ENCODE results near the gene HTT.

HTT gene

GRCh38 chr4:3177905-3178304 lies 103.4 kb downstream of the HTT start:
- DNase-seq: no peak

GRCh38 chr4:3178351-3178750 lies 103.9 kb downstream of the HTT start:
- no peak for DNase-seq

DNA sequence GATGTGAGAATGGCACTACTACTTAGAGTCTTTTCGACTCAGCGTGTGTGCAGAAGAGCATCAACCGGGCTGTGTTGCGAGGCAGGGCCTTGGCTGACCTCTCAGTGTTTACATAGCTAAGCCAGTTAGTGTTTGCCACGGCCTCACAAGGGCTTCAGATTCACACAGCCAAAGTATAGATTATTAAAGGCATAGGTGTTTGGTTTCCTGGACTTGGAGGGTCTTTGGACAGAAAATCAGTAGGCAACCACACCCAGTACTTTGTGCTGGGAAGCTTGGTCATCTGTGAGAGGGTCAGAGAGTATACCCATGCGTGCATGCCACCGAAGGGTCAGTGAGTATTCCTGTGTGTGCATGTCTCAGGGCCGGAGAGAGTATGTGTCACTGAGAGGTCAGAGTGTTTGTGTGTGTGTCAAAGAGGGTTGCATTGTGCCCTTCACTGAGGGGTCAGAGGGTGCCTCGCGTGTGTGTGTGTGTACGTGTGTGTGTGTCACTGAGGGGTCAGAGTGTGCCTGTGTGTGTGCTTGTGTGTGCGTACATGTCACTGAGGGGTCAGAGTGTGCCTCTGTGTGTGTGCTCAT lies 104.7 kb downstream of the HTT start:
- no peak for DNase-seq

DNA sequence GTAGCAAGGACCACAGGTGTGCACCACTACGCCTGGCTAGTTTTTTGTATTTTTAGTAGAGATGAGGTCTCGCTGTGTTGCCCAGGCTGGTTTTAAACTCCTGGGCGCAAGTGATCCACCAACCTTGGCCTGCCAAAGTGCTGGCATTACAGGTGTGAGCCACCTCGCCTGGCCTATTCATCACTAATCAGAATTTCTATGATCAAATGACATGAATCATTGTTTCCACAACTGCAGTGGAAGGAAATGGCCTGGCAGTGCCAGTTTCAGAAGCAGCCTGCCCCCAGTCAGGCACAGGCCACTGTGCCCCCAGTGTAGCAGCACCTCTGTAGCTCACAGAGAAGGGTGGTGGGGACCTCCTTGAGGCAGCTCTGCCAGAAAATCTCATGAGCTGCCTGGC lies 108.5 kb downstream of the HTT start:
- no peak for DNase-seq

GRCh38 chr4:3184725-3185124 lies 110.2 kb downstream of the HTT start:
- DNase-seq: no peak

DNA sequence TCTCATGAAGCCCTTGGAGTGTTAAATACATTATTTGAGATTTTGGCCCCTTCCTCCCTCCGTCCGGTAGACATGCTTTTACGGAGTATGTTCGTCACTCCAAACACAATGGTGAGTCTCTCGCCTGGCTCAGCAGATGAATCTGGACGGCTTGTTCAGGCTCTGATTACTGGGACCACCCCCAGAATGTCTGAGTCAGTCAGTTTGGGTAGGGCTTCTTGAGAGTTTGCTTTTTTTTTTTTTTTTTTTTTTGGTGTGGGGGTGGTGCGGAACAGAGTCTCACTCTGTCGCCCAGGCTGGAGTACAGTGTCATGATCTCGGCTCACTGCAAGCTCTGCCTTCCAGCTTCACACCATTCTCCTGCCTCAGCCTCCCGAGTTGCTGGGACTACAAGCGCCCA lies 112.1 kb downstream of the HTT start:
- no peak for DNase-seq

DNA sequence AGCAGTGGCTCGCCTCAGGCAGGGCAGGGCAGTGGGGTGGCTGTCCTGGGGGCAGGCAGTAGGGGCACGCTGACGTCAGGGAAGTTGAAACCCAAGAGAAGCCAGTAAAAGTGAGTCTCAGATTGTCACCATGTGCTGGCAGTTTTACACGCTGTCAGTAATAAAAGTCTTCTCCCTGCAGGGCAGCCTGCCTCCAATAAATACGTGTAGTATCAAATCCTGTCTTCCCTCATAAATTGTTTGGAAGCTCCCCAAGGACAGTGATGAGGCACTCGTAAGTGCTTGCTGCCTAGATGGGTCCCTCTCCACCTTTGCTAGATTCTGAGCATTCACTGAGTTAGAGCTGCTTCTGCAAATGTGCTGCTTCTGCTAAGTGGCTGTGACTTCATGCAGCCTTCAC lies 113.6 kb downstream of the HTT start:
- no peak for DNase-seq

- no peak for DNase-seq
Observed at GRCh38 chr4:3189459-3189858, 115.0 kb downstream of the HTT start.

DNA sequence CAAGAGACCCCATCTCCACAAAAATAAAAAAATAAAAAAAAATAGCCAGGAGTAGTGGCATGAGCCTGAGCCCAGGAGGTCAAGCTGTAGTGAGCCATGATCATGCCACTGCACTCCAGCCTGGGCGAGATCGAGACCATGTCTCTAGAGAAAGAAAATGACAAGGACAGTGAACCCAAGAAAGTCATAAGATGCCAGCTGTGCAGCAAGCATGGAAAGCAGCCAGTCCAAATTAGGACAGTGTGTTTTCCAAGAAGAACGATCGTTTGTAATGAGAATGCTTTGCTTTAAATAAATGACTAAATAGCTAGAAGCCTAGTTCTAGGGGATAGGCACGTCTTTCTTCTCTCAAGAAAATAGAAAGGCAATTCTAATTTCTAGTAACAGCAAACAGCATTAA lies 116.1 kb downstream of the HTT start:
- no peak for DNase-seq

DNA sequence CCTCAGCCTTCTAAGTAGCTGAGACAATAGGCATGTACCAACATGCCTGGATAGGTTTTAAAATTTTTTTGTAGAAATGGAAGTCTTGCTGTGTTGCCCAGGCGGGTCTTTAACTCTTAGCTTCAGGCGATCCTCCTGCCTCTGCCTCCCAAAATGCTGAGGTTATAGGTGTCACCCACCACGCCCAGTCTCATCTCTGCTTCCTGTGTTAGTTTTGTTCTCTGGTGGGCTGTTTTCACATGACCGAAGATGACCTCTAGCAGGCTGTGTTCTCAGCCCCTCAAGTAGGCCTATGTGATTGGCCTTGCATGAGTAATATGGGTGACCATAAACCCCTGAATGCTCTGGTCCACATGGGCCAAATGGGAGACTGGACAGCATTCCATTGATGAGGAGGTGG lies 117.7 kb downstream of the HTT start:
- no peak for DNase-seq

- DNase-seq: no peak
Observed at GRCh38 chr4:3192827-3193226, 118.3 kb downstream of the HTT start.

DNA sequence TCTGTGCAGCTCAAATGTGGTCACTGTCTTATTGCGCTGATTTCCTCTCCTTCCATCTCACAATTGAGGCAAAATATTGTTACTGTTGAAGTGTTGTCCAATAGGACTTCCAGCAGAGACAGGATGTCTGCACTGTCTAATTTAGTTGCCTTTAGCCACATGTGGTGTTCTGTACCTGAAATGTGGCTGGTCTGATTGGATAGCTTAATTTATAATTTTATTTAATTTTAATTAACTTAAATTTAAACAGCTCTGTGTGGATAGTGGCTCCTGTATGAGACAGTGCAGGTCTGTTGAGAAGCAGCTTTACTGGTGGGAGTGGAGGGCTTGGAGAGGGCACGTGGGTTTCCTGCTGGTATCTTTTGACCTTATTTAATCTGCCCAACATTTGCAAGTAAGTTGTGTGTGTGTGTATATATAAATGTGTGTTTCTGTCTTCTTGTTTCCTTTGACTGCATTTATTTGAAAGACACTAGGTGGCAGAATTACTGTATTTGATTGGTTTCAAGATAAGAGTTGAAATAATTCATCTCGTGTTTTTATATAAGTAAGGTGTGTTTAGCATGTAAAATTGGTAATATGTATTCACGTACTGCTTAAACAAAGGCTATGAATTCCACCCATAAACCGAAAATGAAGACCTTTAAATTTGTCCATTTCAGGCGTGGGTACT lies 119.2 kb downstream of the HTT start:
- DNase-seq: peak; percentile 29

- no peak for DNase-seq
Observed at GRCh38 chr4:3196670-3197359, 122.3 kb downstream of the HTT start.

DNA sequence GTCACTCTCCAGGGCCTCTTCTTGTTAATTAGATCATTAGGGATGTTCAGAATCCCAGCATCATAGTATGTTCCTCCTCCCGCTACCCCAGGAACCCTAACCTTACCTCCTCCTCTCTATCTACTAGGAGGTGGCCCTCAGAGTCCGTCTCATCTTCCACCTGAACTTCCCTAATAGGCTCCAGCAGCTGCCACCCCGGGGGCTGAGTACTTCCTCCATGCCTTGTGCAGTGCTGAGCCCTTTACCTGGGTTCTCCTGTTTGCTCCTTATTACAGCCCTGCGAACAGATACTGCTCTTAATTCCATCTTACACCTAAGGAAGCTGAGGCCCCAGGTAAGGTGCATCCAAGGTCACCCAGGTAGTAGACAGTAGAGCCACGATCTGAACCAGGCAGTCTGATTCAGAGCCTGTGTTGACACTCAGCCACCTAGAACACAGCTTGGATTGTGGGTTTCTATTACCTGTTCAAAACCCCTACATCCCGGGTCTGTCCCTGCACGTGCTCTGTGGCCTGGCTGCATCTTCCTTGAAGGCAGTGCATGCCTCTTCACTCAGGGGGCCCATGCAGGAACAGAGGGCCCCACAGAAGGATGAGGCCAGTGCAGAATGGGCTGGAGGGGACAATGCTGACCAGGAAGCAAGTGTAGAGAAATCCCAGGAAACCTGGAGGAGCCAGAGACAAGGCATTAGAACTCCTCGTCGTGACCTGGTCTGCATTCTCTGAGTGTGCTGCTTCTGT lies 123.1 kb downstream of the HTT start:
- DNase-seq: no peak

DNA sequence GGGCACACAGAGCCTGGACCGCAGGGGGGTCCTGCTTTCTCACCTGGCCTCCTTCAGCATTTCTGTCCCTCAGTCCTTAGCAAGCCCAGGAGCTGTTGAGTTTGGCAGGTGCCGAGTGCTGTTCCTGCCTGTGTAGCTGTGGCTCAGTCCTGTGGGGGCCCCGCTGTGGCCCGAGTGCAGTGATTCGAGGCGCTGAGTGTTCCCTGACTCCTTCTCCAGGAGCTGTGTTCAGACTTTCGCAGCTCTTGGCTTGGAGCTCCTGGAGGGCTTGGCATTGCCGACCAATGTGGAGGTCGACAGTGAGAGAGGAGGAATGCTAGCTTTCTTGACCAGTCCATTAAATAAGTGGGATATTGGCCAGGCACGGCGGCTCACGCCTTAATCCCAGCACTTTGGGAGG lies 124.4 kb downstream of the HTT start:
- DNase-seq: no peak

GRCh38 chr4:3199653-3200422 lies 125.4 kb downstream of the HTT start:
- no peak for DNase-seq

DNA sequence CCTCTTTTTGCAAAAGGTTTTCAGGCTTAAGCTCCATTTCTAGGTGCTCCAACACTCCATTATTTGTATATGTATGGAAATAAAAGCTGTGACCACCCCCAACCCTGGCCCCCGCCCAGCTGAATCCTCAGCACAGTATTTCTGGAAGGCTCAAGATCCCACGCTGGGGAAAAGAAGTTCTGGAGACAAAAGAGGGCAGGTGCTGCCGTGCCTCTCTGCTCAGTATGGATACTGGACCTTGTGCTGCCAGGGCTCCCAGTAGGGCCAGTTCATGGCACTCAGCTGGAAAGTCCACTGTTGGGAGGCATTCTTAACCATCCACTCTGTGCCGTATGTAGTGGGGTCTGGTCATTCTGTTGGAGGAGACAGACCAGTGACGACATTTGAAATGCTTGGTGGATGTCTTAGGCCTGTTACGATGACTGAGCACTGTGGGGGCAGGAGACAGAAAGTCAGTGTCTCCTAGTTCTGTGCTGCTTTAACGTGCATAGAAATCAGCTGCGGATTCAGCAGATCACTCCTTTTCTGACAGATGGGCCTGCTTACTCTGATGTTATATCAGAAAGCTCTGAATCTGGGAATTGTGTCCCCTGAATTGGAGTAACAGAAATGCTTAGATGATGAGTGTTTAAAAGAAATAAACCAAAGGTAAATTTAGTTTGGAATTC lies 126.1 kb downstream of the HTT start:
- DNase-seq: peak; percentile 3

- DNase-seq: peak; percentile 96
Observed at GRCh38 chr4:3201718-3202702, 127.5 kb downstream of the HTT start.

GRCh38 chr4:3202836-3203820 lies 128.6 kb downstream of the HTT start:
- DNase-seq: no peak

GRCh38 chr4:3203971-3204431 lies 129.5 kb downstream of the HTT start:
- DNase-seq: no peak

Measured in NCI-H526 treated with DMSO at 0.1 percent for 48 hours (cell line).